ENCODE data around the gene C5orf63.

GRCh38 chr5:127011153-127011552, 62.1 kb downstream of the C5orf63 start:
- no peak for TF ChIP-seq CTCF (IDR thresholded peaks at IDR 0.05)
- TF ChIP-seq POLR2AphosphoS5 (IDR thresholded peaks at IDR 0.05) = no peak
- no peak for TF ChIP-seq EP300 (IDR thresholded peaks at IDR 0.05)
- no peak for TF ChIP-seq POLR2A (IDR thresholded peaks at IDR 0.05; ENCODE audit: low read depth)
